T1000 (cell line): ENCODE measurements around the gene LCP2.

Experiments
- DNase-seq: peaks from one replicate; lab custom pipeline; 2025; ENCODE audit warnings: mixed read lengths; lab: John Stamatoyannopoulos, UW

LCP2 gene

GRCh38 chr5:170297589-170298462 is at the start of gene LCP2:
TSS of gene LCP2 (minus strand) at chr5:170297777. CDS start at chr5:170297611, 166 bp downstream.
- no peak for DNase-seq

- DNase-seq, result no peak
These were observed 49.5 kb upstream of the LCP2 start for GRCh38 chr5:170347022-170347567.

GRCh38 chr5:170345971-170346370 is 48.4 kb upstream of the LCP2 start:
- no peak for DNase-seq

GRCh38 chr5:170343177-170343576 is 45.6 kb upstream of the LCP2 start:
- no peak for DNase-seq

- no peak for DNase-seq
These were observed 44.7 kb upstream of the LCP2 start for GRCh38 chr5:170342153-170342725.

- no peak for DNase-seq
These were observed 44.0 kb upstream of the LCP2 start for GRCh38 chr5:170341545-170341944.

- no peak for DNase-seq
These were observed 42.2 kb upstream of the LCP2 start for GRCh38 chr5:170339780-170340167.

GRCh38 chr5:170338933-170339779 is 41.6 kb upstream of the LCP2 start:
- DNase-seq, result no peak

- no peak for DNase-seq
These were observed 40.7 kb upstream of the LCP2 start for GRCh38 chr5:170338291-170338690.

GRCh38 chr5:170337045-170337733 is 39.6 kb upstream of the LCP2 start:
- DNase-seq, result no peak

- no peak for DNase-seq
These were observed 38.5 kb upstream of the LCP2 start for GRCh38 chr5:170336065-170336464.

GRCh38 chr5:170334626-170335025 is 37.0 kb upstream of the LCP2 start:
- DNase-seq, result no peak

- DNase-seq, result no peak
These were observed 35.8 kb upstream of the LCP2 start for GRCh38 chr5:170333161-170333910.

- no peak for DNase-seq
These were observed 34.5 kb upstream of the LCP2 start for GRCh38 chr5:170332058-170332457.

- DNase-seq, result no peak
These were observed 33.0 kb upstream of the LCP2 start for GRCh38 chr5:170330568-170331054.

- DNase-seq, result no peak
These were observed 31.9 kb upstream of the LCP2 start for GRCh38 chr5:170329524-170329923.

- DNase-seq, result no peak
These were observed 30.3 kb upstream of the LCP2 start for GRCh38 chr5:170327829-170328228.

GRCh38 chr5:170327168-170327567 is 29.6 kb upstream of the LCP2 start:
- DNase-seq, result no peak

- DNase-seq, result no peak
These were observed 21.7 kb upstream of the LCP2 start for GRCh38 chr5:170319301-170319700.

- no peak for DNase-seq
These were observed 19.9 kb upstream of the LCP2 start for GRCh38 chr5:170317499-170317898.

GRCh38 chr5:170316937-170317336 is 19.4 kb upstream of the LCP2 start:
- no peak for DNase-seq
